MM.1S (cell line): ENCODE measurements around the gene UBXN11.

ENCODE experiments used
- DNase-seq: peaks from one replicate; pipeline ENCODE4 v3.0.0-alpha.2; 2015
- H2AFZ ChIP-seq: fragments of 300-600 bp; sonication (generic); 2 replicates; pipeline ENCODE4 v1.6.0; 2016; ENCODE audit warnings: antibody characterized with exemption, low read length
- H3F3A ChIP-seq: fragments of 300-600 bp; sonication (generic); 2 replicates; pipeline ENCODE4 v1.6.1; 2016; ENCODE audit warnings: mild to moderate bottlenecking, antibody characterized with exemption, low read length, moderate library complexity, mixed read lengths; ENCODE audit not compliant: insufficient read depth
- H3K27ac ChIP-seq: fragments of 300-600 bp; sonication (generic); 2 replicates; pipeline ENCODE4 v1.5.1; 2016; ENCODE audit warnings: mild to moderate bottlenecking, low read length
- H3K27me3 ChIP-seq: fragments of 300-600 bp; sonication (generic); replicated peaks from 2 replicates; pipeline ENCODE4 v1.6.0; 2016; ENCODE audit warnings: low read length; ENCODE audit not compliant: insufficient read depth
- H3K36me3 ChIP-seq: fragments of 300-600 bp; sonication (generic); replicated peaks from 2 replicates; pipeline ENCODE4 v1.6.1; 2016; ENCODE audit warnings: mild to moderate bottlenecking, low read length, mixed read lengths; ENCODE audit not compliant: insufficient read depth
- H3K4me1 ChIP-seq: fragments of 300-600 bp; sonication (generic); 2 replicates; pipeline ENCODE4 v1.6.1; 2016; ENCODE audit warnings: low read length, mixed read lengths
- H3K4me2 ChIP-seq: fragments of 300-600 bp; sonication (generic); 2 replicates; pipeline ENCODE4 v1.6.0; 2016; ENCODE audit warnings: low read depth, low read length
- H3K4me3 ChIP-seq: fragments of 300-600 bp; sonication (generic); 2 replicates; pipeline ENCODE4 v1.5.1; 2016; ENCODE audit warnings: low read length, mixed read lengths
- H3K79me2 ChIP-seq: fragments of 300-600 bp; sonication (generic); 2 replicates; pipeline ENCODE4 v1.6.1; 2016; ENCODE audit warnings: mixed run types, low read length, mixed read lengths
- H3K9ac ChIP-seq: fragments of 300-600 bp; sonication (generic); 2 replicates; pipeline ENCODE4 v1.6.1; 2016; ENCODE audit warnings: low read length, mixed read lengths
- H3K9me2 ChIP-seq: fragments of 300-600 bp; sonication (generic); replicated peaks from 2 replicates; pipeline ENCODE4 v1.6.1; 2016; ENCODE audit warnings: mild to moderate bottlenecking, low read length, mixed read lengths; ENCODE audit not compliant: insufficient read depth
- H3K9me3 ChIP-seq: fragments of 300-600 bp; sonication (generic); replicated peaks from 2 replicates; pipeline ENCODE4 v1.6.1; 2016; ENCODE audit warnings: mild to moderate bottlenecking, low read length, mixed read lengths; ENCODE audit not compliant: insufficient read depth
- H4K20me1 ChIP-seq: fragments of 300-600 bp; sonication (generic); 2 replicates; pipeline ENCODE4 v1.6.1; 2016; ENCODE audit warnings: mild to moderate bottlenecking, low read length, moderate library complexity, mixed read lengths; ENCODE audit not compliant: insufficient read depth
- EZH2 ChIP-seq: fragments of 300-600 bp; sonication (generic); optimal IDR thresholded peaks from 2 replicates; pipeline ENCODE3; 2017; ENCODE audit warnings: low read depth, mild to moderate bottlenecking, antibody characterized with exemption, low read length, mixed read lengths
- EZH2phosphoT487 ChIP-seq: fragments of 300-600 bp; sonication (generic); IDR thresholded peaks from 2 replicates; pipeline ENCODE4 v1.6.1; 2018; ENCODE audit warnings: antibody characterized with exemption, low read length
- TF ChIP-seq, protein P1 (sequence below): fragments of 300-600 bp; sonication (generic); IDR thresholded peaks from 2 replicates; pipeline ENCODE4 v1.5.1; 2016; ENCODE audit warnings: antibody characterized with exemption, low read length, mixed read lengths

Gene UBXN11

DNA sequence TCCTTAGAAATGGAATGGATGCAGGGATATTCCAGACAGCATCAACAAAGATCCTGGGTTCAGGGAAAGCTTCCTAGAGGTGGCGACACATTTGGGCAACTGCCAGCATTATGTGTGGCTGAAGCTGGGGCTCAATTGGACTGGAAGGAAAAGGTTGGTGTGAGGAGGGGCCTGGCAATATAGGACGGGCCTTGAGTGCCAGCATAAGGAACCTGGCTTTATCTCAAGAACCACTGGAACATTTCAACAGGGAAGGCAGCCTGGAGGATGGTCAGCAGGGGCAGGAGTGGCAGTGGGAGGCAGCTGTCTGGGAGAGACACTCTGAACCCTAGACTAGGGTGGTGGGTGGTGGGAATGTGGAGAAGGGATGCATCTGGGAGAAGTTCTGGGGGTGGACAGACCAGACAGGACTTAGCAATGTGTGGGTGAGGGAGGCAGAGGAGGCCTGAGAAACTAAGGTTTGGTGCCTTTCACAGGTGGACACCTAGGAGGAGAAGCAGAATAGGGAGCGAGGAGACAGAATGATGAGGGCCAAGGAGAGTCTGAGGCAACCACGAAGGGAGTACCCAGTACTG, 23.1 kb downstream of the UBXN11 start:
- Histone ChIP-seq H3K36me3 (no peaks in the 10 kb centered on the region), H2AFZ (no peak overlapping the region), H3K4me2 (no peak overlapping the region), H3K9me2 (no peaks in the 10 kb centered on the region), H4K20me1 (no peaks in the 10 kb centered on the region), H3K4me1 (peaks cover 25% of the 10 kb centered on the region), H3K27ac (no peak overlapping the region), H3K27me3 (no peaks in the 10 kb centered on the region), H3K79me2 (peaks cover 25% of the 10 kb centered on the region), H3F3A (peaks cover 23% of the 10 kb centered on the region), H3K9ac (no peak overlapping the region), H3K9me3 (no peaks in the 10 kb centered on the region), H3K4me3 (no peak overlapping the region)
- TF ChIP-seq, protein P1, sequence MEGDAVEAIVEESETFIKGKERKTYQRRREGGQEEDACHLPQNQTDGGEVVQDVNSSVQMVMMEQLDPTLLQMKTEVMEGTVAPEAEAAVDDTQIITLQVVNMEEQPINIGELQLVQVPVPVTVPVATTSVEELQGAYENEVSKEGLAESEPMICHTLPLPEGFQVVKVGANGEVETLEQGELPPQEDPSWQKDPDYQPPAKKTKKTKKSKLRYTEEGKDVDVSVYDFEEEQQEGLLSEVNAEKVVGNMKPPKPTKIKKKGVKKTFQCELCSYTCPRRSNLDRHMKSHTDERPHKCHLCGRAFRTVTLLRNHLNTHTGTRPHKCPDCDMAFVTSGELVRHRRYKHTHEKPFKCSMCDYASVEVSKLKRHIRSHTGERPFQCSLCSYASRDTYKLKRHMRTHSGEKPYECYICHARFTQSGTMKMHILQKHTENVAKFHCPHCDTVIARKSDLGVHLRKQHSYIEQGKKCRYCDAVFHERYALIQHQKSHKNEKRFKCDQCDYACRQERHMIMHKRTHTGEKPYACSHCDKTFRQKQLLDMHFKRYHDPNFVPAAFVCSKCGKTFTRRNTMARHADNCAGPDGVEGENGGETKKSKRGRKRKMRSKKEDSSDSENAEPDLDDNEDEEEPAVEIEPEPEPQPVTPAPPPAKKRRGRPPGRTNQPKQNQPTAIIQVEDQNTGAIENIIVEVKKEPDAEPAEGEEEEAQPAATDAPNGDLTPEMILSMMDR: no peak
- TF ChIP-seq EZH2 (no peak), EZH2phosphoT487 (no peak)
- no peak for DNase-seq

DNA sequence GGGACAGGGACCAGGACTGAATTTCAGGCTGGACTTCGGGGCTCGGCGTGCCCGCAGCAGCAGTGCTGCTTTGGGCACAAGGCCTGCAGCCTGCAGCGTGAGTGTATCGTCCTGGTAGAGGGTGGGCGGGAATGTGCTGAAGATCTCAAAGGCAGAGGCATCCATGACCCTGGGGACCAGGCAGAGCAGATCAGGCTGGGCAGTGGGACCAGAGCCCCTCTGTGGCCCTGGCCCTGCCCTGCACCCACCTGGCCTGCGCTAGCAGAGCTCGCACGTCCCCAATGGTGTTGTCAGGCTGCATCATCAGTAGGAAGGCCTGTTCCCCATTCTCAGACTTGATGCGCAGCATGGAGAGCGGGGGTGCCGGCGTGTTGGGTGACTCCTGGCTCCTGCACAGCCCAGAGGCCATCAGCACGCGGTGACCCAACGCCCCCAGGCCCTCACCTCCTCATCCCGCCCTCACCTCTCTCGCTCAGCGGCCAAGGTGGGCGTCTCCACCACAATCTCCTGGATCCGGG, 24.0 kb downstream of the UBXN11 start:
- H4K20me1 ChIP-seq: no peaks in the 10 kb centered on the region
- peaks cover 25% of the 10 kb centered on the region for H3K79me2 ChIP-seq
- H3F3A ChIP-seq: peaks cover 21% of the 10 kb centered on the region
- no peak overlapping the region for H3K4me2 ChIP-seq
- no peak overlapping the region for H2AFZ ChIP-seq
- H3K9me3 ChIP-seq: no peaks in the 10 kb centered on the region
- H3K9ac ChIP-seq: no peak overlapping the region
- no peaks in the 10 kb centered on the region for H3K27me3 ChIP-seq
- H3K36me3 ChIP-seq: 0 out of 2 replicates have a peak, but pooled peaks cover under 1% of the 10 kb centered on the region
- no peak overlapping the region for H3K4me3 ChIP-seq
- H3K4me1 ChIP-seq: peaks cover 16% of the 10 kb centered on the region
- no peaks in the 10 kb centered on the region for H3K9me2 ChIP-seq
- no peak overlapping the region for H3K27ac ChIP-seq
- DNase-seq: no peak
- TF ChIP-seq, protein P1: no peak
- TF ChIP-seq EZH2 (no peak), EZH2phosphoT487 (no peak)

DNA sequence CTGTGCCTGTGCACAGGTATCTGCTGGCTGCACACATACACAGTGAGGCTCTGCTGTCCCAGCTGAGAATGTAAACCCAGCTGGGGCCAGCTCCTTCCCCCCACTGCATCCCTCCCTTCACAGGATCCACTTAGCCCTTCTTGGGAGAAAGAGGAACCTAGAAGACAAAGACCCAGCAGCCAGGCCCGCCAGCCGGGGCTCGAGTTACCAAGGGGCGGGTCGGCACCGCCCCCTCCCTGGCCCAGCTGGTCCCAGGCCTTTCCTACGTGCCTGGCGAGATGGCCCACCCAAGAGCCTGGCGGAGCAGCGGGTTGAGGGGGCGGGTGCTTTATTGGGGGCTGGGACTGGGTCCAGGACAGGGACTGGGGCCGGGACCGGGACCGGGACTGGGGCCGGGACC, 24.5 kb downstream of the UBXN11 start:
- no peak for TF ChIP-seq EZH2phosphoT487
- H4K20me1 ChIP-seq: no peaks in the 10 kb centered on the region
- no peaks in the 10 kb centered on the region for H3K9me3 ChIP-seq
- H3K27ac ChIP-seq: no peak overlapping the region
- H3K9me2 ChIP-seq: no peaks in the 10 kb centered on the region
- H3F3A ChIP-seq: peaks cover 17% of the 10 kb centered on the region
- H3K36me3 ChIP-seq: peaks cover 6% of the 10 kb centered on the region
- DNase-seq: no peak
- peaks cover 25% of the 10 kb centered on the region for H3K79me2 ChIP-seq
- no peak overlapping the region for H3K4me2 ChIP-seq
- H3K4me1 ChIP-seq: peaks cover 11% of the 10 kb centered on the region
- no peaks in the 10 kb centered on the region for H3K27me3 ChIP-seq
- H3K4me3 ChIP-seq: no peak overlapping the region
- H2AFZ ChIP-seq: no peak overlapping the region
- H3K9ac ChIP-seq: no peak overlapping the region
